Psoas muscle (tissue), 8 donors: ENCODE data around the gene PSMG2. TPM values are rescaled to one million over a fixed set of nuclear protein-coding genes. Genes with fewer than 3 reads are reported as not detected.

Experiments used
- ATAC-seq, 4 donors: fragments of 200-7000 bp; cut with Tn5 transposase; one replicate each; pipeline ENCODE4 v1.9.1; 2020; ENCODE audit warnings: moderate library complexity in 3 of 4, mild to moderate bottlenecking in 2 of 4
- DNase-seq, 2 donors: peaks; one replicate each; pipeline ENCODE4 v3.0.0-alpha.2; 2020
- H3K27ac ChIP-seq: fragments of 200-600 bp; one replicate; pipeline ENCODE4 v1.8.0; 2022
- H3K27me3 ChIP-seq, 3 donors: fragments of 200-600 bp in 1 of 3; one replicate each; pipeline versions ENCODE4 v1.6.1 to v1.8.0; 2013 to 2022; ENCODE audit warnings: low read length in 2 of 3, mild to moderate bottlenecking in 2 of 3, moderate library complexity in 1 of 3; ENCODE audit not compliant: insufficient read depth in 3 of 3
- H3K36me3 ChIP-seq, 2 donors: fragments of 200-600 bp in 1 of 2; one replicate each; pipeline versions ENCODE4 v1.6.1 to v1.8.0; 2013 to 2022; ENCODE audit warnings: low read depth in 1 of 2, mild to moderate bottlenecking in 1 of 2, moderate library complexity in 1 of 2; ENCODE audit not compliant: insufficient read depth in 1 of 2
- H3K4me1 ChIP-seq: fragments of 200-600 bp; one replicate; pipeline ENCODE4 v1.8.0; 2022
- H3K4me3 ChIP-seq: fragments of 200-600 bp; one replicate; pipeline ENCODE4 v1.8.0; 2022; ENCODE audit warnings: mild to moderate bottlenecking
- H3K9me3 ChIP-seq: fragments of 200-600 bp; one replicate; pipeline ENCODE4 v1.8.0; 2022
- CTCF ChIP-seq: fragments of 200-600 bp; IDR thresholded peaks from one replicate; pipeline ENCODE4 v1.8.0; 2022; ENCODE audit warnings: antibody characterized with exemption
- WGBS, 3 donors: extraction: QIAGEN DNeasy Blood & Tissue Kit; methylation state at CpG; one replicate each; pipeline versions ENCODE4 v1.1.6 to v1.1.7; 2013; 5-methylcytosine and 5-hydroxymethylcytosine counted together
- intact Hi-C, 2 donors: fragments of 100-400 bp; cut with DNase I; formaldehyde crosslinking; loops; one replicate each; pipeline versions ENCODE4 v1.11.0 to v1.14.2; 2022
- polyA plus RNA-seq, 3 donors: library from polyadenylated mRNA; stranded (reverse); fragments of 200-250 nt; gene quantifications; one replicate each; pipeline ENCODE4 v1.2.3, GENCODE V29; 2013
- total RNA-seq, 4 donors: library from RNA; stranded (reverse); fragmentation: NEBNext Ultra II Directional in 2 of 4; extraction: Animal tissue kit (Norgen Biotek cat#: 25700) in 2 of 4; gene quantifications; one replicate each; pipeline versions ENCODE4 v1.2.1 to v1.2.4, GENCODE V29; 2021 to 2023
- donor health status: healthy with polysubstance abuse.
- donor health status: DM: no; HTN: no; CAD: no; lungs with moderate emphysema.
- donor health status: Bipolar disorder and iron deficiency.
- donor health status: healthy.
- donor health status: DM: yes; HTN: yes; CAD: no.
- donor health status: DM: no; HTN: no; CAD: no.
- donor health status: DM: no; HTN: no; CAD: no.
- donor health status: DM: yes; HTN: yes; CAD: no.

PSMG2 gene
- total and polyA plus RNA-seq, 7 donors, result 32.9 to 67.7 (median 53.8) TPM

DNA sequence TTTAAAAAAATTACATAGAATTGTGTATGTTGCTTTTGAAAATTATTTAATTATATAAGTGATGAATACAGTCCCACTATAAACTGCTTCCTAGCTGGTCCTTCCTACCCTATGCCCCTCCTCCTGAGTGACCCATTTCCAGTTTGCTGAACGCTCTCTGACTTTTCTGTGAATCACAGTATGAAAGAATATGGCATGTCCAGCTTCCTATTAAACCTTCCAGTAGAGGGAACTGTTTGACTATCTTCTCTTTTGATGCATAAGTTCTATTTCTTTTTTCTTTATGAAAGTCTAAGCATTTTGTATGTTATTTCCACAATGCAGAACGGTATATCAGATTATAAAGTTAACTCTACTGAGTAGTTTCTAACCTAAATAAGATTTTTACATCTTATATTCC lies 41.3 kb downstream of the PSMG2 start:
- WGBS, 3 donors, result 1 to 7% (median 6%) methylated on average over 2 of the region's 2 CpGs
- Histone ChIP-seq H3K4me1 (no peaks in the 10 kb centered on the region), H3K36me3 (no peaks in the 10 kb centered on the region), H3K4me3 (no peak overlapping the region), H3K27ac (no peak overlapping the region), H3K9me3 (no peaks in the 10 kb centered on the region), H3K27me3 (no peaks in the 10 kb centered on the region)
- intact Hi-C loops, result loop anchor here in 1 of 2 donors (5.0 to 10.0 kb wide), 2 partner anchors 151 to 188 kb away; no protein-coding TSS in a partner anchor
- DNase-seq, result no peak
- peak; percentile 54 for TF ChIP-seq CTCF
- peak in 2 of 4 donors; percentile 56 to 62 for ATAC-seq

DNA sequence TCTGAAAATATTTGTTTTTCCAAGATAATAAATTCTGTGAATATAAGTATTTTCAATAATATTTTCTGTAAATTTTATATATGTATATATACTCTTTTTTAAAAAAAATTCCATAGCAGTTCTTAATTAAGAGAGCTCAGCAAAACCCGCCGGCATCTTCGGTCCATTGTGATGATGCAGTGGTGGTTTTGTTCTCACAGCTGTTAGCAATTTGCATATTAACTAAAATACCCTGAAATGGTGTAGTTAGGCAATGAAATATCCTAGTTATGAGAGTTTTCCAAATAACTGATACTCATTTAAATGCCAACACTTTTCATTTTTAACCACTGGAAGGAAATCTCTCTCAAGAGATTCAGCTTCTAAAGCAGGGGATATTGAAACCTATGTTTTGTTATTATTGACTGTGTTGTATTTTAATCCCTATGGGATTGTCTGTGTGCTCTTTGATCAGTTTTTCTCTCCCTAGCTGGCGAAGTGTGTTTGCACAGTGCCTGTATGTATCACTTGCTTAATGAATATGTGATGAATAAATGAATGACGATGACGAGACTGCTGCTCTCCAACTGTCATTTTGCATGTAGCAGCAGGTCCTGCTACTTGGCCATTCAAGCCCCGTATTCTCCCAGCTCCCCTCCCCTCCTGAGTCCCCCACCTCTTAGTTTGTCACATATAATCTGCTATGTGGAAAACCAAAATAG lies 42.4 kb downstream of the PSMG2 start:
- H3K36me3 ChIP-seq, result no peaks in the 10 kb centered on the region
- intact Hi-C loops, result loop anchor here in 1 of 2 donors (10.0 kb wide), 1 partner anchor 150 kb away; no protein-coding TSS in a partner anchor
- ATAC-seq (no peak), DNase-seq (no peak)
- no peaks in the 10 kb centered on the region for H3K27me3 ChIP-seq
- no peak overlapping the region for H3K27ac ChIP-seq
- no peak for TF ChIP-seq CTCF
- no peaks in the 10 kb centered on the region for H3K9me3 ChIP-seq
- no peak overlapping the region for H3K4me3 ChIP-seq
- no peaks in the 10 kb centered on the region for H3K4me1 ChIP-seq
- WGBS, 3 donors, result 81 to 85% (median 83%) methylated on average over 7 of the region's 7 CpGs

GRCh38 chr18:12747530-12748315 lies 44.9 kb downstream of the PSMG2 start:
- DNase-seq, result no peak
- no peak for TF ChIP-seq CTCF
- no peaks in the 10 kb centered on the region for H3K27me3 ChIP-seq
- 79 to 84% (median 83%) methylated on average over 8 of the region's 8 CpGs for WGBS, 3 donors
- no peaks in the 10 kb centered on the region for H3K36me3 ChIP-seq
- H3K4me3 ChIP-seq, result no peak overlapping the region
- intact Hi-C loops, result loop anchor here in 1 of 2 donors (10.0 kb wide), 1 partner anchor 147 kb away; no protein-coding TSS in a partner anchor
- H3K4me1 ChIP-seq, result no peaks in the 10 kb centered on the region
- H3K9me3 ChIP-seq, result no peaks in the 10 kb centered on the region
- no peak for ATAC-seq
- H3K27ac ChIP-seq, result no peak overlapping the region

GRCh38 chr18:12748671-12749070 lies 45.8 kb downstream of the PSMG2 start:
- no peak for TF ChIP-seq CTCF
- 85 to 90% (median 88%) methylated on average over 5 of the region's 5 CpGs for WGBS, 3 donors
- intact Hi-C loops, result loop anchor here in 1 of 2 donors (10.0 kb wide), 1 partner anchor 146 kb away; no protein-coding TSS in a partner anchor
- Histone ChIP-seq H3K27me3 (no peaks in the 10 kb centered on the region), H3K27ac (no peak overlapping the region), H3K36me3 (no peaks in the 10 kb centered on the region), H3K4me1 (no peaks in the 10 kb centered on the region), H3K9me3 (no peaks in the 10 kb centered on the region), H3K4me3 (no peak overlapping the region)
- ATAC-seq (no peak), DNase-seq (no peak)
